ENCODE results near the gene MEGF11.

DNA sequence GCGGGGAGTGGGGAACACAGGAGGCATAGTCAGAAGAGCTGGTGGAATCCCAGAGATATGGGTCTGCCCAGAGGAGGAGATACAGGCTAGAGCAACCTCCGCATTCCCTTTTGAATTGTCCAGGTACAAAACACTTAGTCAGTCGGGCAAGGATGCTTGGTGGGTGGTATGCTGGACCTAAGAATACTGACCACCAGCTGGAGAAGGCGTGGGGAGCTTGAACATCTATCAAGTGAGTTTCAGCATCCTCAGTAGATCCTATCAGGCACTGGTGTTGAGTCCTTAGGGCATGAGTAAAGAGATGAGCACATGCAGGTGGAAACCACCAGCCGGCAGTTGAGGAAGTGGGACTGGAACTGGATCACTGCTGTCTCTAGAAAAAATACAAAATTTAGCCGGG lies 25.1 kb upstream of the MEGF11 start:
- no peak for TF ChIP-seq POLR2A (IDR thresholded peaks at IDR 0.05)
- TF ChIP-seq, protein P1, sequence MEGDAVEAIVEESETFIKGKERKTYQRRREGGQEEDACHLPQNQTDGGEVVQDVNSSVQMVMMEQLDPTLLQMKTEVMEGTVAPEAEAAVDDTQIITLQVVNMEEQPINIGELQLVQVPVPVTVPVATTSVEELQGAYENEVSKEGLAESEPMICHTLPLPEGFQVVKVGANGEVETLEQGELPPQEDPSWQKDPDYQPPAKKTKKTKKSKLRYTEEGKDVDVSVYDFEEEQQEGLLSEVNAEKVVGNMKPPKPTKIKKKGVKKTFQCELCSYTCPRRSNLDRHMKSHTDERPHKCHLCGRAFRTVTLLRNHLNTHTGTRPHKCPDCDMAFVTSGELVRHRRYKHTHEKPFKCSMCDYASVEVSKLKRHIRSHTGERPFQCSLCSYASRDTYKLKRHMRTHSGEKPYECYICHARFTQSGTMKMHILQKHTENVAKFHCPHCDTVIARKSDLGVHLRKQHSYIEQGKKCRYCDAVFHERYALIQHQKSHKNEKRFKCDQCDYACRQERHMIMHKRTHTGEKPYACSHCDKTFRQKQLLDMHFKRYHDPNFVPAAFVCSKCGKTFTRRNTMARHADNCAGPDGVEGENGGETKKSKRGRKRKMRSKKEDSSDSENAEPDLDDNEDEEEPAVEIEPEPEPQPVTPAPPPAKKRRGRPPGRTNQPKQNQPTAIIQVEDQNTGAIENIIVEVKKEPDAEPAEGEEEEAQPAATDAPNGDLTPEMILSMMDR (IDR thresholded peaks at IDR 0.05) = no peak
